ENCODE data around the gene PLCB4.

PLCB4 gene

DNA sequence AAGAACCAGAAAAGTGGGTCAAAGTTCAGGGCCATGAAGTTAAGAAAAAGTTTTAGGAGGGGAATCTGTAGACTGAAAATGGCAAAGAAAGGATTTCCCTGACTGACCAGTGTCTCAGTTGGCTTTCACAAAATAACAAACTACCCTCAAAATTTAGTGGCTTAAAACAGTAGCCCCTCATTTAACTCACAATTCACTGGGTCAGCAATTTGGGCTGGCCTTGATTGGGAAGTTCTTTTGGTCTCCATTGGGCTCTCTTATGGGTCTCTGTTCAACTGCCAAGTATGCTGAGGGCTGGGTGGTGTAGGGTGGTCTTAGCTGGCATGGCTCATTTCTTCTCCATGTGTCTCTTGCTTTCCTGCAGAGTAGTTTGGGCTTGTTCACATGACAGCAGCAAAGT, 161.5 kb downstream of the PLCB4 start:
- no peak for DNase-seq

DNA sequence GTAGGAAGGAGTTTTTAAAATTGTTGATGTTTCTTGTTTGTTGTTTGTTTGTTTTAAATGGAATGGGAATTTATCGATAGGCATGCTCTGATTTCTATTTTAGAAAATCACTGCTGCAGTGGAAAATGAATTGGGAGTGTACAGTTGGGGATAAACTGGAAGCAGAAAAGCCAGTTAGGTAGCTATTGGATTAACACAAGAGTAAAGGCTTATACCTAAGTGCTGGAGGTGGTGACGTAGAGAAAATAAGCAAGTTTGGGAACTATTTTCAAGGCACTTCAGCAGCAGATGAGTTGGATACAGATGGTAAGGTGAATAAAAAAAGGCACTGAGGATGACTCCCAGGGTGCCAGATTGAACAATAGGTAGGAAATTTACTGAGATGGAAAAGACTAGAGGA, 164.9 kb downstream of the PLCB4 start:
- no peak for DNase-seq

DNA sequence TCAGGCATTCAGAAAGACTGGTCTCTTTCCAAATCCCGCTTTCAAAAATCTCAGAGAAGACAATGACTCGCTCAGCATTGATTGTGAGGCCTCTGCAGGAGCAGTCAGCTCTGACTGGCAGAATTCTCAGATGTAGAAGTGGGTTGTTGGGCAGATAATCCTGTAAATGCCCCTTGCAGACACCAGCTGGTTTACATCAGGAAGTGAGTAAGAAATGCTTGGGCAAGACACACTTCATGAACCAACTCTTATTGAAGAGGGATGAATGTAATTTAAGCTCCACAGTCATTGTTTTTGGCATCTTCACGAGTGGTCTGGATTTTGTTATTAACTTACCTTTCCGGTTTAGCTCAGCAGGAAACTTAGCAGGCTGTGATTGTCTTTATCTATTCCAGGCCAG, 166.6 kb downstream of the PLCB4 start:
- DNase-seq, result no peak

DNA sequence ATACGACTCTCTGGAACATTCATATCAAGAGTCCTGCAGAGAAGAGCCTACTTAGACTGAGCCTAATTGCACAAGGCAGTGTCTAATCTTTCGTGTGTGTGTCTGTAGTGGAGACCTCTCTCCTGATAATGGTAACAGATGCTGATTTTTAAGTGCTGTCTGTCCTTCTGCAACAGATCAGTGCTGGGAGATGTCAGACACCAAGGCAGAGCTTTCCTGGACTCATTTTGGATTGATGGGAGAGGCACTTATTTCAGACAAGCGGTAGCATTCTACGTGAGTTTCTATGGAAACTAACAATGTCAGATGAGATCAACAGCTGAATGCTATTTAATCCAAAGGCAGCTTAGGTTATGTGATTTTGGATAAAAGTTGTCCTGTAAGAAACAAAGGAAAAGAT, 167.6 kb downstream of the PLCB4 start:
- no peak for DNase-seq

DNA sequence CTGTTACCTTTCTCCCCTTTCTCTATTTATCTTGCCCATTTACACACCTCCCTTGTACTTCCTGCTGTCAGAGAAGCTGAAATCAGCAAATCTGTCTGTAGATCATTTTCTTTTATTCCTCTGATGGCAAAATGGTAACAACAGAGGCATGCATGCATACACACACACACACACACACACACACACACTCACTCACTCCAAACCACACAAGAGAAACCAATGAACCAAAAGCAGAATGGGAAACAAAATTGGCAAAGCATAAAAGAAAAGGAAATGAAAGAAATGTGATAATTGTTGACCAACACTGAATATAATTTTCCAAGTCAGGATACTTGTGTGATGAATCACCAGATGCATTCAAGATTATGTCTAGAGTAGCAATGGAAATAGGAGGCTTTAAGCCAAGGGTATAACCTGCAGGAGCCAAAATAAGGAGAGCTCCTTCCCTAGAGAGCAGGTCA, 172.4 kb downstream of the PLCB4 start:
- DNase-seq, result peak; percentile 13

DNA sequence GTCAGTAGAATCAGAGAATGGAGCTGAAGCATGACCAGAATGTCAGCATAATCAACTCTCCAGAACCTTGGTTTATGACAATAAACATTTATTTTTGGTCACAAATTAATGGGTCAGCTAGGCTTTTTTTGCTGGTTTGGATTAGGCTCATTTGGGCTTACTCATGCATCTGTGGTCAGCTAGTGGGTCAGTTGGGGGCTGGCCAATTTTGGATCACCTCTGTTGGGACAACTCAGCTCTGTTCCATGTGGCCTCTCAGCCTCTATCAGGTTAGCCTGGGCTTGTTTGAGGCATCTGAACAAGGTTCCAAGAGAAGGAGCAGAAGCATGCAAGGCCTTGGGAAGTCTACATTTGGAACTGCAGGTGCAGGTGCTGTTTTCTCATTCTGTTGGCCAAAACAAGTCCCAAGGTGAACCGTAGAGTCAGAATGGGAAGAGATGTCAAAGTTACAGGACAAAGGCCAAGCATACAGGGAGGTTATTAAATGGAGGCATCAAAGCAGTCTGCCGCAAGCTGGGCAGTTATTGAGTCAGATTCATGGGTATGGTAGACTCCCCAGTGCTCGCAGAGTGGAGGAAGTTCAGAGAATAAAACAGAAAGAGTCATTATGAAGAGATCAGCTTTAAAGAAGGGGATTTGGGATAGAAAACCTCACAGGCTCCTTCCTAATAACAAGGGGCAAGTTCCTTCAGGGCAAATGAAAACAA, 173.0 kb downstream of the PLCB4 start:
- DNase-seq, result no peak

DNA sequence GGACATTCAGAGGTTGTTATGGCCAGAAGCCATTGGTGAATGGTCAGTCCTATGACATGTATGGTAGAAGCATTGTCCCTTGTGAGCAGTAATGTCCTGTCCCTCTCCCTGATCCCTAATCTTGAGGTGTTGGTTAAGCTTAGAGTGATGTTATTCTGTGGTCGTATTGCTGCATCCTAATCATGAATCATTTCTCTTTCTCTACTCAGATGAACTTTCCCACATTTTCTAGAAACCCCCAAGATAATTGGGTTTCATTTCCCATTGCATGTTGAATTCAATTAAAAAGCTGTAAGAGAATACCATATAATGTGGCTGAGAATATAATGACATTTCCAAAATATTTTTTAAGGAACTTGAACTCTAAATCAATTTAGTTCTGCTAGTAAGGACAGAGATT, 175.1 kb downstream of the PLCB4 start:
- DNase-seq, result no peak

DNA sequence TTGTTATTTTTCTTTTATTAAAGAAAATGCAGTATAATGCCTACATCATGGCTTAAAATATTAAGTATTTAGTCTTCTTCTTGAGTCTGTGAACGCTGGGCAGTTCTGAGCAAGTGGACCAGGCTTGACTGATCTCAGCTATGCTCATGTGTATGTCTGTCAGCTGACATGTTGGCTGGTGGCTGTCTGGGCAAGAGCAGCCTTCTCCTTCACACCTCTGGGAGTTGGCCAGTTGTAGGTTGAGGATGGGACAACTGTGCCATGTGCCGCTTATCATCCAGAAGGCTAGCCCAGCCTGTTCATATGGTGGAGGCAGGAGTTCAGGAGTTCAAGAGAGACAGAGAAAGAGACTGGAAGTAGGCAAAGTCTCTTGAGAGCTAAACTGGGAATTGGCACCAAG, 175.9 kb downstream of the PLCB4 start:
- no peak for DNase-seq

DNA sequence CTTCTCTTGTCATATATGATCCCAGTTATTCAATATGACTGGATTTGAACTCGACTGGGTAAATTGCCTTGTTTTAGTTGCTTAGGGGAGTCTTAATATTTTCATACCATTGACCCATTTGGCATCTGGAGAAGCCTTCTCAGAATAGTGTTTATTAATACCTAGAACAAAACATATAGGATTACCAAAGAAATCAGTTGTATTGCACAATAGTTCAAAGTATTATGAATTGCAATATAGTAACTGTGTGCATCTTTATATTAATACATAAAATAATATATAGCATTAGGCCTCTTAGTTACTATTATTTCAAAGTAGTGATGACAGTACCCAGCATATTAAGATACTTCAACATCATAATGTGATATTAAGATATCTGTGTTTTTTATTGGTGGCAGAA, 177.8 kb downstream of the PLCB4 start:
- no peak for DNase-seq

DNA sequence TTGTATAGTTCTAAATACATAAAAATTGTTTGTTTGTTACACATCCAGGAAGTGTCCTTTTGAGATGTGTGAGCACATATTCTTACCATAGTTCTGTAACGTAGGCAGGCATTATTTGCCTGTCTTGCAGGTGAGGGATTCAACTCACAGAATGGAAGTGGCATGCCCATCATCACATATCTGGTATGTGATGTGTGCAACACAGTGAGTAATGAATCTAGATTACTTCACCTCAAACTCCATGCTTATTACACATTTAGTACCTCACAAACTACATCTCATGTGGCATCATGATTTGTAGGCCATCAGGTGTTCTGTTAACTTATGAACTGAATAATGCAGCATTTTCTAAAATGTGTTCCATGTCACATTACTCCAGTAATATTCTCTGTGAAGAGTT, 181.6 kb downstream of the PLCB4 start:
- no peak for DNase-seq

DNA sequence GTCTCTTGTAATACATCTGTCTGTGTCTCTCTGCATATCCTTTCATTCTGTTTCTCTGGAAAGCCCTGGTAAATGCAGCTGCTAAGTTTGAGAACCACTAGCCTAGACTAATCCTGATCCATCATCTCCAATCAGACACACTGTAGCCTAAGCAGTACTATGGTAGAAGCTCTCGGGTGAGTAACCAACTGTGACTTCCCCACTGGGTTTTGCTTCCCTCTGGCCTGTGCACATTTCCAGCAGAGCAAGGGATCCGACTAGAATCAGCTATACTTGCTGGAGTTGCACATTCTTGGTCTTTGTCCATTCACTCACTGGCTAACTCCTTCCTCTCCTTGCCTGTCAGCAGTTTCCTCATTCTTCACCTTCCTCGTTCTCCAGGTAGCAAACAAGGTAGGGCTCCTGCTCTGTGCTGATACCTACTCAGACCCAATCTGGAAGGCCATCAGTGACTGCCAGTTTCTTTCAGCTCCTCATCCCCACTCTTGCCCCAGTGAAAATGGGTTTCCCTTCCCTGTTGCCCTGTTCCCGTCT, 184.2 kb downstream of the PLCB4 start:
- no peak for DNase-seq

DNA sequence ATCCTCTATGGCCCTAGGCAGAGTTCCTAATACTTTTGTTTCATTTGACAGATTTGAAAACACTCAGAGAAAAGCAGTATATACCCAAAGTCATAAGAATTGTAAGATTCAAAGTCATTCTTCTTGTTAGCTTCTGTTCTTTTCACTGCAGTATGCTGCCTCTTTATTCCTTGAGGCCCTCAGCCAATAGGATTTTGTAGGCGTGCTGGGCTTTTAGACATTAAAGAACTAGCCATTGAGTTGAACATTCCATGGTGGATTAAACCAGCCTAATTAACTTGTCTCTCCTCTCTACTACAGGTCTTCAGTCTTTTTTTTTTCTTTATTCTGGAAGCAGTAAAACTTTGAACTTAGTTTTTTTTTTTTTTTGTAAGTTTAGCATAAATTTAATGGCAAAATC, 186.3 kb downstream of the PLCB4 start:
- DNase-seq, result no peak

DNA sequence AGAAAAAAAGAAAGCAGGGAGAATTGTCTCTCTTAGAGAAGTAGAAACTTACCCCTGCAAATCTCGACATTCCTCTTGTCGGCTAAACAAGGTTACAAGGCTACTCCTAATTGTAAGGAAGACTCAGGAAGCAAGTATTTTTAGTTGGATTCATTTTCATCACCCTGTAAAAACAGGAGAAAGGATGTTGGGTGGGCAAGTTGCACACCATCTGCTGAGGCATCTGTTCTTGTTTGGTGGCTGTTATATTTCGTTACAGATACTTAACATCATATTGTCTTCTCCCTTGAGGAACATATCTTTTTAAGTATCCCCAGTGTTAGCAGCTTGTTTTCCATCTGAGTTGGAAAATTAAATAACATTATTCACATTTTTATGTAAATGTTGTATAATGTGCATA, 187.5 kb downstream of the PLCB4 start:
- DNase-seq, result no peak

DNA sequence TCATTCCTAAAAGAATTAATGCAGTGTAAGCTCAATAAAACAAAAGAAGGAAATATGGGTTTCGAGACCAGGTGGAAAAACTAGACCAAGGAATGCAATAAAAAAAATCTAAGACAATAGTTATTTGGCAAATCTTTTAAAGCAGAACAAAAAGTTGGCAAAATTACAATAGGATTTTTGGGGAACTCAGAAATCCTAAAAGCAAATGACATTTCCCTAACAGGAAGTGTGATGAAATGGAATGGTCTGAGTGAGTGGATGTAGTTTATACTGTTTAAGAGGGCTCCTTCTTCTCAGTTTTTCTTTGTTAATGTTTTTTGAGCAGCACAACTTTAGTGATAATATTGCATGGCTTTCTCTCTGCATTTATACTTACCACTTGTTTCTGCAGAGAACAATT, 190.0 kb downstream of the PLCB4 start:
- no peak for DNase-seq

DNA sequence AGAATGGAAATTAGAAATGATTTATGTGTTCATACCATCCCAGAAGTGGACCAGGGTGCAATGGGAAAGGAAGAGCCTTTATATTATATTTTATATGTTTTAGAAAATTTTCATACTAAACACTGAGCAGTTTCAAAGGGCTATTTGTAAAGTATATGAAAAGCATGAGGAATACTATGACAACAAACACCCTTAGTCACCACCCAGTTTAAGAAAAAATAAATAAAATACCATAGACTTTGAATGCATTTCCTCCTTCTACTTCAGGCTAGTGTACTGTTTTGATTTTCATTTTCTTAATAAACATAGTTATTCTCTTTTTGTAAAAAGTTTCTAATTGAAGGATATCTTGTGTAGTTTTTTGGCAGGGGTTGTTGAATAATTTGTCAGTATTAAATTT, 191.1 kb downstream of the PLCB4 start:
- no peak for DNase-seq

DNA sequence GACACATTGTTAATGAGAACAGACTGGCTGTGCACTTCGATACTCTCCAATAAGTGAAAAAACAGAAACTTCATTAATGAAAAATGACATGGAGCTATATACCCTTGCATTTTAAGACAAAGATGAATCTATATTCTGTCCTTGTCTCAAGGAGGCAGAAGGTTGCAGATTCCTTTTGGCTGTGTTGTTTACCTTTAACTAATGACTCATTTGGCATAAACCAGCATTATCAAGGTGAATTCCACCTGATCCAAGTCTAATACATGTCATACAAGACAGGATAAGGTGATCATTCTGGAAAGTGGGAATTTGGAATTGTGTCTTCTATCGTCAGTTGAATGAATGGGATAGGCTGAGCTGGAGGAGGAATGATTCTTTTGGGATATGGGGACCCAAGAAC, 192.9 kb downstream of the PLCB4 start:
- no peak for DNase-seq

DNA sequence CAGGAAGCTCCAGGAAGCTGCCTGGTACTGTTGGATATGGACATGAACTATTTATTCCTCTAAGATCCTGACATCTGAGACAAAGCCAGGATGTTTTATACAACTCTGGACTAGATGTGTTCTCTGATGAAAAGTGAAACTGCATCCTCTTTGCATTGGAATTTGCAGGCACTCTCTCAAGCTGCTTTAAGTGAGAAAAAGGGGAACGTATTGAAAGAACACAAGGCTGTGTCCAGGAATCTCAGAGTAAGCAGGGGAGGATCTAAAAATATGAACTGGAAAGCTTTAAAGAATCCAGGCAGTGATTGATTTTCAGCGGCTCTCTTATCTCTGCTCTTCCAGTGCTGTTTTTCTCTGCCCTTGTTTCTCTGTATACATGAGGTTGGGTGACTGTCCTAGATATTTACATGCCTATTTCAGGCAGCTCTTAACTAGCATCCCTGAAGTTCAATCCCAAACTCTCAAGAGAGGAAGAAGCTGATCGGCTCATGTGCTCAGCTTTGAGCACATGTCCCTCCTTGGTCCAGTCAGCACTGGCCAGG, 193.8 kb downstream of the PLCB4 start:
- DNase-seq, result no peak

DNA sequence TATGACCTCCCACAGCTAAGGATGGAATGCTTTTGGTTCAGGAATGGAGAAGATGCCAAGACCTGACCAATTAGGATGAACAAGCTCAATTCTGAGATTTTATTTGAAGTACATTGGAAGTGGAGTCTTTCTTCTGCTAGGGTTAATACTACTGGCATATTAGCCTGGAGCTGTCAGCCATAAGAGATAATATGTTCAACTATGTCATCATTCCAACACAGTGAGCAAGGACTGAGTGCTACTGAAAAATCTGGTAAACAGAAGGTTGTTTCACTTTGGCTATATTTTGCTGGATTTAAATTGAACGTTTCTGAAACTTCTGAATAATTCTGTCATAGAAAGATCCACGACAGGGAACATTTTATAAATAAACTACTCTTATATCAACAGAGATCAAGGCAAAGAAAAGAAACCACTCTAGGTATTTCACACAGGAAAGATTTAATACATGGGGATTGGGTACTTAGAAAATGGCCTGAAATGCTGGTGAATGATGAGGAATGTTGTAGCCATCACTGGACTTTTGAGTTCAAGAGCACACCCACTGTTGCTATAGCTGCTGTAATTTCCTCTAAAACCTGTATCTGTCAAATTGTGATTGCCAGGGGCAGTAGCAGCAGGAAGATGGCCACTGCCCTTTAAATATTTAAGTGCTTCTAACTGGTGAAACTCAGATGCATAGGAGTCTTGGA, 200.5 kb downstream of the PLCB4 start:
- DNase-seq, result no peak

DNA sequence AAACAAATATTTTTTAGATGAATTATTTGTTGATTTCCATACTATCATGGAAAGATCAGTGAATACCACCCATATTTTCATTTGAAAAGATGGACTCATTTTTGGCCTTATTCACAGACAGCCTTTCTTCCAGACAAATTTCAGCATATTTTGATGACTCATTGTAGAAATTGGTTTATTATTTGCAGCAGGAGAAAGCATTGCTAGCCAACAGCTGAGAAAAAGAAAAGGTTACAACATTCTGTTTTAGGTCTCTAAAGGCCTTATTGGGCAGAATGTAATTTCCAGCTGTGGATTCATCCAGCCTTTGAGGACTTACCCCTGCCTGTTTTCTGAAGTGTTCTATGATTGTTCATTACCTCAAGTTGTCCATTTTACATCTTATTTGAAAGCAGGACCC, 201.9 kb downstream of the PLCB4 start:
- no peak for DNase-seq

DNA sequence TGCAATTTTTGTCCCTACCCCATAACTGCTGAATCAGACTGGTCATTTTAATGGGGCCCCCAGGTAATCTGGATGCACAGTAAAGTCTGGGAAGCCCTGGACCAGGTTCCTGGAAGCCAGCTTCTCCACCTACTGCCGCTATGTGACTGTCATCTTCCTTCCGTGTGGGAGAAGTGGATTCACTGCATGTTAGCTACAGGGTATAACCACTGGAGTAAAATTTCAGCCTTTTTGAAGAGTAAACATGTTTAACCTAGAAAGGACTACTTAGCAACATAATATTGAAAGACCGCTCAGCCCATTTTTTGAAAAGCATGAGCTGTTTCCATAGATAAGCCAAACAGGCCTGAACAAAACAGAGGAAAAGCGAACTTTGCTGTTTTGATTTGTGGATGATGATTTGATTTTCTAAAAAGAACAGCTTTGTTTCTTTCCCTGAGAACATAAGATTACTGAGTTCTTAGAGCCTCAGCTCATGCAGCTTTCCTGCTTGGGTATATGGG, 208.1 kb downstream of the PLCB4 start:
- no peak for DNase-seq

DNA sequence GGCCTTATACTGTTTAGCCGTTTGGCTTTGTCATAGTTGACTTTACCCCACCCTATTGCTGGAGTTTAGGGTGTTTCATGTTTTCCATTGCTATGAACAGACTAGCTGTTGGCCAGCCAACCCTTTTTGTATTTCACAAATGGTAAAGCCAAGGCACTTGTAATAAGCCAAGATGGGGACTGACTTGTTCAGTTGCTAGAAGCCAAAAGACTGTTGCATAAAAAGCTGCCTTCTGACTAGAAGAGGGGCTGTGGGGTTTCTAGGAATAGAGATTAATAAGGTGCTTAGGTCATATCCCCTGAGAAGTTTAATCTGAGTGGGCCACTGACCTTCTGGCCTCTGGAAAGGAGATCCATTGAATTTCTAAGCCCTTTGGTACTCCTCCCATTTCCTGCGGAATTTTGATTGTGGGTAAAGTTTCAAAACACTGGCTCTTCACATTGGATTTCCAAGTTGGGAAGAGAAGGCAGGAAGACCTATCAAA, 211.1 kb downstream of the PLCB4 start:
- no peak for DNase-seq

DNA sequence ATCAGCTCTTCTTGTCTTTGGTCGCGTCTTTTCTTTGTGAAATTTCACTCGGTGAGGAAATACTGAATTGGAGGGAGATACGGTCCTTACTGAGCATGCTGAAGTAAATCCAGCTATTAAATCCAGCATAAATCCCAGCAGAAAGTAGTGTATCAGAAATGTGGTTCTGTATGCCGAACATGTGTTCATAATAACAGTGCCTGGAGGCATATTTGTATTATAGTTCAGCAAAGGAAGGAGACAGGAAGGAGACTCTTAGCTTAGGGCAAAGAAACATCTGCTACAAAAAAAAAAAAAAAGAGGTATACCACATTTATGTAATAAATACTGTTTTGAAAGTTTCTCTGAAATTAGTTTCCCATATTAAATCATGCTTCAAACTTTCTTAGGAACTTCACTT, 211.8 kb downstream of the PLCB4 start:
- no peak for DNase-seq

DNA sequence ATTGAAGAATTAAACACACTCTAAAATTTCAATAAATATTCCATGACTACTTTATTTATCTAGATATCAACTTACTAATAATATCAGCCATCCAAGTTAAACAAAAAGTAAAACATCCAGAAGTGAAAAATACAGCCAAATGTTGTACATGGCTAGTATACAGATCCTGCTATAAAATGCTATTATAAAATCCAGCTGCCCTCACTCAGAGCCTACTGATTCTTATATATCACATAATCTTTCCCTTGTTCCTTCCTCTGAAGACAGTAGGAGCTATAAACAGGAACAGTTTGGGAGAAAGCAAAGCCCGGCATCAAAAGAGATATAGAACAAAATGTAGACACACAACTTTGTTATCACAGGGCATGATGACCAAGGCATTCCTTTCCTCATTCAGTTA, 212.9 kb downstream of the PLCB4 start:
- DNase-seq, result no peak

DNA sequence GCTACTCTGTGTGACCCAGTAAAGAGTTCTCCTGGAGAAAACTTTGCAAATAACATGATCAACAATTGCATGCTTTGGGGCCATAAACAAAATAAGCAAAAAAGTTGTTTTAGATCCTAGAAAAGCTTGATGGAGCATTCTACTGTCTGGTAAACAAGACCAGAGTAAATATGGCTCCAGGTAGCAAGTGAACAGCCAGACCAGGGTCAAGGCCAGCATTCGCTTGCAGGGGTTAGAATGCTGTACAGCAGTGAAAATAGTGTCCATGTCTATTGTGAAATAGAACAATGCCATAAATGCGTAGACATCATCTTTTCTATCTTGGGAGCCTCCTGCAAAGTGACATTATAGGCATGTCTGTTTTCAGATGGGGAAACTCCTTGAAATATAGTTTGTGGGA, 216.7 kb downstream of the PLCB4 start:
- no peak for DNase-seq
